Stimulated activated memory B cell treated with anti-CD40 and anti-IgM and Interleukin-4, amounts not matched to agents 10 μg/mL and 1 μg/mL and 100 μg/mL, for 72 hours (primary cell): Measurements from ENCODE around the gene USH2A.

Experiments
- ATAC-seq: fragments of 150-1000 bp; cut with Tn5 transposase; 2 replicates; pipeline ENCODE4 v1.10.0; 2021
- H3K27ac Mint-ChIP-seq: one replicate; pipeline ENCODE4 v1.8.0; 2022; ENCODE audit warnings: mild to moderate bottlenecking, mixed read lengths
- H3K27me3 Mint-ChIP-seq: one replicate; pipeline ENCODE4 v1.8.0; 2022; ENCODE audit warnings: mixed read lengths
- H3K36me3 Mint-ChIP-seq: one replicate; pipeline ENCODE4 v1.8.0; 2022; ENCODE audit warnings: mixed read lengths
- H3K4me1 Mint-ChIP-seq: one replicate; pipeline ENCODE4 v1.8.0; 2022; ENCODE audit warnings: mixed read lengths
- H3K4me3 Mint-ChIP-seq: one replicate; pipeline ENCODE4 v1.8.0; 2022; ENCODE audit warnings: mild to moderate bottlenecking, moderate library complexity, mixed read lengths
- H3K9me3 Mint-ChIP-seq: one replicate; pipeline ENCODE4 v1.8.0; 2022; ENCODE audit warnings: mixed read lengths

USH2A gene

GRCh38 chr1:216332462-216332861, 90.8 kb downstream of the USH2A start:
- no peak overlapping the region for H3K4me3 Mint-ChIP-seq
- no peaks in the 10 kb centered on the region for H3K4me1 Mint-ChIP-seq
- H3K27ac Mint-ChIP-seq = no peak overlapping the region
- H3K27me3 Mint-ChIP-seq = no peaks in the 10 kb centered on the region
- H3K9me3 Mint-ChIP-seq = peaks cover 2% of the 10 kb centered on the region
- no peak for ATAC-seq
- H3K36me3 Mint-ChIP-seq = no peaks in the 10 kb centered on the region

DNA sequence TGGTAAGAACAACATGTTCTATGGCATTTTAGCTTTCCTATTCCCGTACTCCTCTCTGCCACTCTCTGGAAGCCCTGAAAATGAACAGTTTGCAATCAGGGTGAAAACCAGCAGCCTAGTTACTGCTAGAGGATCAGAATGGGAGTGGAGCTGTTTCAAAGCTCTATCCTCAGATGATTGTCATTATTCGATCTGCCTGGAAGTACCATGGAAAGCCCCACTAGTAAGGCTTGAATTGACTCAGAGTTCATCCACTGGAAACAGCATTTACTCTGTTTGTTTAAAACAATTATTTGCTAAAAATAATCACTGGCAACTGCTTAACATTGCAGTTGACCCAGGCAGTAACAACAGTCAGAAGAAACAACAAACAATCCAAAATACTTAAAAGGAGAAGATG, 91.2 kb downstream of the USH2A start:
- H3K27me3 Mint-ChIP-seq = no peaks in the 10 kb centered on the region
- H3K4me1 Mint-ChIP-seq = no peaks in the 10 kb centered on the region
- H3K27ac Mint-ChIP-seq = no peak overlapping the region
- H3K36me3 Mint-ChIP-seq = no peaks in the 10 kb centered on the region
- H3K9me3 Mint-ChIP-seq = peaks cover 2% of the 10 kb centered on the region
- no peak overlapping the region for H3K4me3 Mint-ChIP-seq
- no peak for ATAC-seq

DNA sequence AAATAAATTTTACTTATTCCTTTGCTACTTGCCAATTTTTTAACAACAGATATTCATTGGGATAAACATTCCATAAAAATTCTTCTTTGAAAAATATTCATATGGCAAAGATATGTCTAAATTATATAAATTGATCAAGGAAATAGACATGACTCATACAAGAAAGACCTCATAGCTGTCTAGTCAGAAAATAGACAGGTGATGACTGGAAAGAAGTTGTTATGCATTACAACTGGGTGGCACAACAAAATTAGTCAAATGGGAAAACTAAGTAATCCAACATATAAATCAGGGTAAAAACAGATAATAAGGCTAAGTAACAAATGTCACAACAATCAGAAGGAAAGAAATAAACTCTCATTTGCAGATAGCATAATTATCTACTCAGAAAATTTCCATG, 92.0 kb downstream of the USH2A start:
- Mint-ChIP-seq H3K27ac (no peak overlapping the region), H3K36me3 (no peaks in the 10 kb centered on the region), H3K4me1 (no peaks in the 10 kb centered on the region), H3K9me3 (peaks cover 2% of the 10 kb centered on the region), H3K27me3 (no peaks in the 10 kb centered on the region), H3K4me3 (no peak overlapping the region)
- no peak for ATAC-seq

- H3K9me3 Mint-ChIP-seq = peaks cover 2% of the 10 kb centered on the region
- H3K27me3 Mint-ChIP-seq = no peaks in the 10 kb centered on the region
- H3K27ac Mint-ChIP-seq = no peak overlapping the region
- no peaks in the 10 kb centered on the region for H3K4me1 Mint-ChIP-seq
- no peak overlapping the region for H3K4me3 Mint-ChIP-seq
- no peak for ATAC-seq
- H3K36me3 Mint-ChIP-seq = no peaks in the 10 kb centered on the region
These were observed 93.0 kb downstream of the USH2A start for GRCh38 chr1:216330262-216330661.

DNA sequence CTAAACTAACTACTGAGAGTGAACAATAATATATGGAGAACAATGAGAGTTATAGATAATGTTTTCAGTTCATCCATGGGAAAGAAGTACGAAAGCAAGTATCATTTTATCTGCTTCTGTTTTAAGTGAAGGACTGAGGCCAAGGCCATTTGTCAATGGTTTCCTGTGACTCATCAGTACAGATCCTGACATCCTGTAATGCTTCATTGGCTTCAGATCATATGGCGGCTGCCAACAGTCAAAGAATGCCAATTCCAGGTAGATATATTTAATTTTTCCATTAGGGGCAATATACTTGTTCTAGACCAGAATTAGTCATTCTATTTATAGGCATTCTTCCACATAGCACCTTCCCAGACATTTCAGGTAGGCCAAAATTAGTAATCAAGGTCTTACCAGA, 97.3 kb downstream of the USH2A start:
- no peak overlapping the region for H3K4me3 Mint-ChIP-seq
- H3K9me3 Mint-ChIP-seq = no peaks in the 10 kb centered on the region
- H3K27me3 Mint-ChIP-seq = no peaks in the 10 kb centered on the region
- no peak overlapping the region for H3K27ac Mint-ChIP-seq
- H3K36me3 Mint-ChIP-seq = no peaks in the 10 kb centered on the region
- no peak for ATAC-seq
- no peaks in the 10 kb centered on the region for H3K4me1 Mint-ChIP-seq

DNA sequence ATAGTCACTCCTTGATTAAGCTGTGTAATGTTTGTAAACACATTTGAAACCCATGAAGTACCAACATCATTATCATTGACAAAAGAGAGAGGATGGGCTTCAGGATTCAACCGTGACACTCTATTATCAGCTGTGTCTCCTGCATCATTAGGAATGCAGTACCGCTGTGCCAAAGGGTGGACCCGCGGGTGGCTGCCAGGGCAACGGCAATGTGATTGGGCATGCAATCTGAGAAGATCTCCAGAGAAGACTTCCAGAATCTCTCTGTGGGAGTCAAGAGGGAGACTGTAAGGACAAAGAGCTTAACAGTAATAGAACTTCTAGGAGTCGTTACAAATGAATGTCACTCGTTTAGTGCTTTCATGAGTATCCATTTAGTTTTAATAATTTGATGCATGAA, 97.9 kb downstream of the USH2A start:
- no peak overlapping the region for H3K27ac Mint-ChIP-seq
- no peaks in the 10 kb centered on the region for H3K9me3 Mint-ChIP-seq
- H3K4me3 Mint-ChIP-seq = no peak overlapping the region
- H3K36me3 Mint-ChIP-seq = no peaks in the 10 kb centered on the region
- H3K27me3 Mint-ChIP-seq = no peaks in the 10 kb centered on the region
- no peaks in the 10 kb centered on the region for H3K4me1 Mint-ChIP-seq
- ATAC-seq = no peak

- H3K27me3 Mint-ChIP-seq = no peaks in the 10 kb centered on the region
- H3K4me1 Mint-ChIP-seq = no peaks in the 10 kb centered on the region
- H3K4me3 Mint-ChIP-seq = no peak overlapping the region
These were observed 99.9 kb downstream of the USH2A start for GRCh38 chr1:216323344-216323743.

GRCh38 chr1:216314379-216315095, 108.7 kb downstream of the USH2A start:
- H3K27ac Mint-ChIP-seq = no peak overlapping the region
- no peaks in the 10 kb centered on the region for H3K36me3 Mint-ChIP-seq
- no peak for ATAC-seq
- no peaks in the 10 kb centered on the region for H3K27me3 Mint-ChIP-seq
- H3K9me3 Mint-ChIP-seq = no peaks in the 10 kb centered on the region
- H3K4me3 Mint-ChIP-seq = no peak overlapping the region
- H3K4me1 Mint-ChIP-seq = no peaks in the 10 kb centered on the region

More at GRCh38 chr1:216323344-216323743, 99.9 kb downstream of the USH2A start:
- Mint-ChIP-seq H3K27ac (no peak overlapping the region), H3K36me3 (no peaks in the 10 kb centered on the region), H3K9me3 (no peaks in the 10 kb centered on the region)
- no peak for ATAC-seq

- Mint-ChIP-seq H3K27ac (no peak overlapping the region), H3K4me3 (no peak overlapping the region), H3K36me3 (no peaks in the 10 kb centered on the region)
These were observed 112.5 kb downstream of the USH2A start for GRCh38 chr1:216310776-216311175.

DNA sequence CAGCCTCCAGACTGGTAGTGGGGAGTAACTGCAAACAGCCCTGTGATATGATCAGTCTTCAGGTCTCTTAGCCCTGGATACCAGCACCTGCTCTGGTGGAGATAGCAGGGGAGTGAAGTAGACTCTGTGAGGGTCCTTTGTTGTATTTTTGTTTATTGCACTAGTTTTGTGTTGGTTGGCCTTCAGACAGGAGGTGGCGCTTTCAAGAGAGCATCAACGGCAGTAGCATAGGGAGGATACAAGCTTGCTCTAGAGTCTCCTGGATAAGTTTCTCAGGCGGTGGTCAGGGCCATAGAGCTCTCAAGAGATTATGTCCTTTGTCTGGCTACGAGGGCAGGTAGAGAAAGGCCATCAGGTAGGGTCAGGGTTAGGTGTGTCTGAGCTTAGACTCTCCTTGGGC, 116.4 kb downstream of the USH2A start:
- peak; percentile 24 for ATAC-seq
- Mint-ChIP-seq H3K4me1 (no peaks in the 10 kb centered on the region), H3K27ac (no peak overlapping the region), H3K36me3 (no peaks in the 10 kb centered on the region), H3K4me3 (no peak overlapping the region), H3K27me3 (no peaks in the 10 kb centered on the region), H3K9me3 (no peaks in the 10 kb centered on the region)

More at GRCh38 chr1:216310776-216311175, 112.5 kb downstream of the USH2A start:
- ATAC-seq = no peak
- Mint-ChIP-seq H3K4me1 (no peaks in the 10 kb centered on the region), H3K27me3 (no peaks in the 10 kb centered on the region), H3K9me3 (no peaks in the 10 kb centered on the region)

DNA sequence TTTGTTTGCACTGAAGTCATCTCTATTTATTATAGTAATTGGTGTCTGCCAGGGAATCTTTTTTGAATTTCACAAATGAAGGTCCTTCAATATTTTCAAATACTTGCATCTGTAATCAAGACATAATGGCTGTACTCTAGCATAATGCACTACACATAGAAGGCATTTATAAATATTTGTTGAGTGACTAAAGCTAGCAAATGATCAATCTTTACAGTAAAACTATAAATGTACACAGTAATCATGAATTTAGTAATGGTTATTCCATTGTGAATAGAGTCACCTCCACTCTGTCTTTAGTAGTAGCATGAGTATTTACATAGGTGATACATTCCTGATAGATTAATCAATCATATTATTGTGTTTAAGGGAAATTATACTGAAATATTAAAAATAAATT, 119.6 kb downstream of the USH2A start:
- Mint-ChIP-seq H3K4me3 (no peak overlapping the region), H3K36me3 (no peaks in the 10 kb centered on the region), H3K9me3 (no peaks in the 10 kb centered on the region), H3K4me1 (no peaks in the 10 kb centered on the region), H3K27me3 (no peaks in the 10 kb centered on the region), H3K27ac (no peak overlapping the region)
- no peak for ATAC-seq

DNA sequence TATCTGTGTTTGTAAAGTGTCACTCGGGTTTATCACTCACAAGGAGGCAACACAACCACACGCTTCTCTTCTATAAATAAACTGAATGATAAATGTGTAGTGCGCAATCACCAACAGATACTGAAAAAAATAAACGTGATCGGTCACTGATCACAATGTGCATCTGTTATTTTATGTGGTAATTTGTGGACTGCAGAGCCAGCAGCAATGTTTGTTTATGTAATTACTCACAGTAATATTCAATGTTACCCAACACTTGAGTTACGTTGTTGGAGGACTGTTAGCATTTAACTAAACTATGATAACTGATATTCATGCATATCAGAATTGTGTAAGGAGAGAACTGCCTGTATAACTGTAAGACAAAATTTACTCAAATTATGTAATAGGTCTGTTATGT, 129.6 kb downstream of the USH2A start:
- no peaks in the 10 kb centered on the region for H3K36me3 Mint-ChIP-seq
- H3K27ac Mint-ChIP-seq = no peak overlapping the region
- ATAC-seq = no peak
- no peaks in the 10 kb centered on the region for H3K4me1 Mint-ChIP-seq
- no peaks in the 10 kb centered on the region for H3K9me3 Mint-ChIP-seq
- H3K4me3 Mint-ChIP-seq = no peak overlapping the region
- no peaks in the 10 kb centered on the region for H3K27me3 Mint-ChIP-seq

- H3K27ac Mint-ChIP-seq = no peak overlapping the region
- no peaks in the 10 kb centered on the region for H3K27me3 Mint-ChIP-seq
- peaks cover 11% of the 10 kb centered on the region for H3K9me3 Mint-ChIP-seq
- ATAC-seq = no peak
- H3K36me3 Mint-ChIP-seq = no peaks in the 10 kb centered on the region
- no peak overlapping the region for H3K4me3 Mint-ChIP-seq
- H3K4me1 Mint-ChIP-seq = no peaks in the 10 kb centered on the region
These were observed 133.2 kb downstream of the USH2A start for GRCh38 chr1:216290074-216290473.

- no peak for ATAC-seq
- H3K27ac Mint-ChIP-seq = no peak overlapping the region
- no peak overlapping the region for H3K4me3 Mint-ChIP-seq
These were observed 138.2 kb downstream of the USH2A start for GRCh38 chr1:216285052-216285451.

GRCh38 chr1:216281757-216282156, 141.5 kb downstream of the USH2A start:
- H3K4me1 Mint-ChIP-seq = no peaks in the 10 kb centered on the region
- peaks cover 21% of the 10 kb centered on the region for H3K9me3 Mint-ChIP-seq
- no peak for ATAC-seq
- H3K36me3 Mint-ChIP-seq = peaks cover 7% of the 10 kb centered on the region
- H3K27ac Mint-ChIP-seq = no peak overlapping the region
- H3K4me3 Mint-ChIP-seq = no peak overlapping the region
- no peaks in the 10 kb centered on the region for H3K27me3 Mint-ChIP-seq

More at GRCh38 chr1:216285052-216285451, 138.2 kb downstream of the USH2A start:
- H3K4me1 Mint-ChIP-seq = no peaks in the 10 kb centered on the region
- no peaks in the 10 kb centered on the region for H3K27me3 Mint-ChIP-seq
- peaks cover 18% of the 10 kb centered on the region for H3K9me3 Mint-ChIP-seq
- H3K36me3 Mint-ChIP-seq = peaks cover 7% of the 10 kb centered on the region

GRCh38 chr1:216270086-216270773, 153.0 kb downstream of the USH2A start:
- Mint-ChIP-seq H3K27ac (no peak overlapping the region), H3K27me3 (no peaks in the 10 kb centered on the region), H3K4me3 (no peak overlapping the region), H3K36me3 (no peaks in the 10 kb centered on the region), H3K9me3 (no peaks in the 10 kb centered on the region), H3K4me1 (no peaks in the 10 kb centered on the region)
- no peak for ATAC-seq
